HG03521 (cell line): ENCODE results near the gene ZP3.
"Not testable (repeated sequence)": the region's sequence is repeated elsewhere in the genome, so short reads cannot be mapped to it uniquely, and the experiment has no call there.

Source experiments
- ATAC-seq: cut with Tn5 transposase; IDR thresholded peaks from one replicate; pipeline ENCODE4 v1.9.1; 2021; ENCODE audit warnings: mild to moderate bottlenecking, moderate library complexity; ENCODE audit not compliant: unreplicated experiment

The ZP3 gene

DNA sequence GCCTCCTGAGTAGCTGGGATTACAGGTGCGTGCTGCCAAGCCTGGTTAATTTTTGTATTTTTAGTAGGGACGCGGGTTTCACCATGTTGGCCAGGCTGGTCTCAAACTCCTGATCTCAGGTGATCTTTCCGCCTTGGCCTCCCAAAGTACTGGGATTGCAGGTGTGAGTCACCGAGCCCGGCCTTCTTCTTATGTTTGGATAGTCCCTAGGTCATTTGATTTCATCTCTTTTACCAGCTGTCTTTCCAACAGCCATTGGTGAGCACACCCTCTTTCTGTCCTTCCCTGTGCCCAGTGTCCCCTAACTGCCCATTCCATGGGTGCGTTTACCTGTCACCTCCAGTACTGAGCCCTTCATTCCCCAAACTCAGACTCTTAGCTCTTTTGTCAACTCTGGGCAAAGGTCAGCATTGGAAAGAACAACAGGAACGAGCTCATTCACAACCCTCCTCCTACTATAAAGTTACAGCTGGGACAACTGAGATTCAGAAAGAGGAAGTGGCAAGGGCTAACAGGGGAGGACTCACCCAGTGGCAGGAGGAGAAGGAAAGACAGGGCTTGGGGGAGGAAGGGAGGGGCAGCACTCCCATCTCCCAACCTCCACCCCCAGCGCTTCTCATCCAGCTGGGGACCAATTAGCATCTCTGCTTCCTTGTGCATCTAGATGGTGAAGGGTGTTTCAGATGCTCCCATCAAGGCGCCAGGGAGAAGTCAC lies 20.8 kb upstream of the ZP3 start:
- no peak for ATAC-seq

DNA sequence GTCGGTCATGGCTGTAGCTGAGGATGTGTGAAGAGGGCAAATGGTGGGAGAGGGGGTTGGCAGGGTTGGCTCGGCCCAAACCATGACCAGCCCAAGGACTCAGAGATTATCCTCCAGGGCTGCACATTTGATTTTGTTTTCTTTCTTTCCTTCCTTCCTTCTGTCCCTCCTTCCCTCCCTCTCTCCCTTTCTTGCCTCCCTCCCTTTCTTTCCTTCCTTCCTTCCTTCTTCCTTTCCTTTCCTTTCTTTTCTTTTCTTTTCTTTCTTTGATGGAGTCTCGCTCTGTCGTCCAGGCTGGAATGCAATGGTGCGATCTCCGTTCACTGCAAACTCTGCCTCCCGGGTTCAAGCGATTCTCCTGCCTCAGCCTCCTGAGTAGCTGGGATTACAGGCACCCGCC lies 19.0 kb upstream of the ZP3 start:
- ATAC-seq = no peak

DNA sequence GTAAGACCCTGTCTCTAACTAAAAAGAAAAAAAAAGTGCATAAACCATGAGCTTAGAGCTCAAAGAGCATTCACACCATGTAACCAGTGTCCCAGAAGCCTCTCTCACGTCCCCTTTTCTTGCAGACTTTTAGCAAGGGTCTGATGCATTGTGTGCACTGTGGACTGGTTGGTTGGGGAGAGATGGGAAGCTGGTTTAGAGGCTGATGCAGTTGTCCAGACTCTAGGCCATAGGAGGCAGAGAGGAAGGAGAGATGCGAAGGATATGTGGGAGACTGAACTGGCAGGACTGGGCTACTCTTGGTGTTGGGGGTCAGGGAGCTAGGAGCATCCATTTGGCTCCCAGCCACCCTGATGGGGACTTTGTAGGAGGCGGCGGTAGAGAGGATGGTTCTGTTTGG lies 17.0 kb upstream of the ZP3 start:
- ATAC-seq = no peak

GRCh38 chr7:76408121-76408560 lies 16.6 kb upstream of the ZP3 start:
- ATAC-seq = no peak

- ATAC-seq = no peak
Measured at GRCh38 chr7:76409537-76409936, 15.2 kb upstream of the ZP3 start, which contains the start of gene SSC4D. Gene SSC4D, minus strand, starts transcription at chr7:76409697. Its CDS starts 5,258 bp downstream, at chr7:76404439.

DNA sequence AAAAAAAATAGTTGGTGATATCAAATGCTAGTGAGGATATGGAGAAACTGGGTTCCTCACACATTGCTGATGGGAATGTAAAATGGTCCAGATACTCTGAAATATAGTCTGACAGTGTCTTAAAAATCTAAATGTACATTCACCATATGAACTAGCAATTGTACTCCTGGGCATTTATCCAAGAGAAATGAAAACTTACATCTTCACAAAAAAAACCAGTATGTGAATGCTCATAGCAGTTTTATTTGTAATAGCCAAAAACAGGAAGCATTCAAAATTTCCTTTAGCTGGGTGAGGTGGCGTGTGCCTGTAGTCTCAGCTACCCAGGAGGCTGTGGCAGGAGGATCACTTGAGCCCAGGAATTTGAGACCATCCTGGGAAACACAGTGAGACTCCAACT lies 13.1 kb upstream of the ZP3 start:
- ATAC-seq = no peak

- no peak for ATAC-seq
Measured at GRCh38 chr7:76412249-76412648, 12.5 kb upstream of the ZP3 start.

DNA sequence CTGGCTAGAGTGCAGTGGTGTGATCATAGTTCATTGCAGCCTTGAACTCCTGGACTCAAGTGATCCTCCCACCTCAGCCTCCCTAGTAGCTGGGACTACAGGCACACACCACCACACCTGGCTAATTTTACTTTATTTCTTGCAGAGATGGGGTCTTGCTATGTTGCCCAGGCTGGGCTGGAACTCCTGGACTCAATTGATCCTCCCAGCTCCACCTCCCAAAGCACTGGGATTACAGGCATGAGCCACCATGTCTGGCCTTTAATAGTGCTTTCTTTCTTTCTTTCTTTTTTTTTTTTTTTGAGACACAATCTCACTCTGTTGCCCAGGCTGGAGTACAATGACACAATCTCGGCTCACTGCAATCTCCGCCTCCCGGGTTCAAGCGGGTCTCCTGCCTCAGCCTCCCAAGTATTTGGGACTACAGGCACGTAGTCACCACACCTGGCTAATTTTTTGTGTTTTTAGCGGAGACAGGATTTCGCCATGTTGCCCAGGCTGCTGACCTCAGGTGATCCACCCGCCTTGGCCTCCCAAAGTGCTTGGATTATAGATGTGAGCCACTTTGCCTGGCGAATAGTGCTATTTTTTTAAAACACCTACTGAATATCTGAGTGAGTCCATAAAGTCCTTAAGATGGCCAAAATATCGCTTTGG lies 7.0 kb upstream of the ZP3 start:
- not testable (repeated sequence) for ATAC-seq

DNA sequence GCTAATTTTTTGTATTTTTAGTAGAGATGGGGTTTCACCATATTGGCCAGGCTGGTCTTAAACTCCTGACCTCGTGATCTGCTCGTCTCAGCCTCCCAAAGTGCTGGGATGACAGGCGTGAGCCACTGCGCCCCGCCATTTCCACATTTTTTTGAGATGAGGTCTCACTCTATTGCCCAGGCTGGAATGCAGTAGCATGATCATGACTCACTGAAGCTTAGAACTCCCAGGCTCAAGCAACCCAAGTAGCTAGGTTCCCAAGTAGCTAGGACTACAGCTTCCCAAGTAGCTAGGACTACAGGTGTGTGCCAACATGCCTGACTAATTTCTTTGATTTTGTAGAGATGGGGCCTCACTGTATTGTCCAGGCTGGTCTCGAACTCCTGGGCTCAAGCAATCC lies 3.7 kb upstream of the ZP3 start:
- ATAC-seq = not testable (repeated sequence)

GRCh38 chr7:76423666-76424412 lies 911 bp upstream of the ZP3 start:
- ATAC-seq = no peak

DNA sequence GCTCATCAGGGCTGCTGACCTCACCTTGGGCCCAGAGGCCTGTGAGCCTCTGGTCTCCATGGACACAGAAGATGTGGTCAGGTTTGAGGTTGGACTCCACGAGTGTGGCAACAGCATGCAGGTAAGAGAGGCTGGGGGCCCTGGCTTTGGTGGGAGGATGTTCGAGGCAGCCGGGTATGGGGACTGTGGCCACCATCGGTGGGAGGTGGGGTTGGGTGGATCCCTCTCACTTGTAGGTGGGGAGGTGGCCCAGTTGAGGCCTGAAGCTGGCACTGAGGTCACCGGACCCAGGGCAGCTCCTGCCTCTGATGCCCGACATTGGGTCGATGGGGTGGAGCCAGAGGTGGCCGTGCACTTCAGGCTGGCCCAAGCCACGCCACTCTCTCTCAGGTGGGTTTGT lies 406 bp downstream of the ZP3 start:
- ATAC-seq = no peak

- not testable (repeated sequence) for ATAC-seq
Measured at GRCh38 chr7:76425558-76425957, 808 bp downstream of the ZP3 start.

- no peak for ATAC-seq
Measured at GRCh38 chr7:76426246-76426645, 1.5 kb downstream of the ZP3 start.

DNA sequence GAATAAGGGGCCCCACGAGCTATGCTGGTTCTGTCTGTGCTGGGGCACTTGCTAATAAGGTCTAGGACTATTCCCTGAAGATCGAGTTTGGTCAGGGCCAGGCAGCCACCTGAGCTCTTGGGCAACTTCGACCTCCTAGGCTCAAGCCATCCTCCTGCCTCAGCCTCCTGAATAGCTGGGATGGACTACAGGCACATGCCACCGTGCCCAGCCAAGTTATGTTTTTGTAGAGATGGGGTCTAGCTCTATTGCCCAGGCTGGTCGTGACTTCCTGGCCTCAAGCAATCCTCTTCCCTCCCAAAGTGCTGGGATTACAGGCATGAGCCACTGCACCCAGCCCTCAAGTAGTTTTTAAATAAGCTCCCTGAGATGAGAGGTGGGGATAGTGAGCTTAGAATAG lies 2.9 kb downstream of the ZP3 start:
- no peak for ATAC-seq

DNA sequence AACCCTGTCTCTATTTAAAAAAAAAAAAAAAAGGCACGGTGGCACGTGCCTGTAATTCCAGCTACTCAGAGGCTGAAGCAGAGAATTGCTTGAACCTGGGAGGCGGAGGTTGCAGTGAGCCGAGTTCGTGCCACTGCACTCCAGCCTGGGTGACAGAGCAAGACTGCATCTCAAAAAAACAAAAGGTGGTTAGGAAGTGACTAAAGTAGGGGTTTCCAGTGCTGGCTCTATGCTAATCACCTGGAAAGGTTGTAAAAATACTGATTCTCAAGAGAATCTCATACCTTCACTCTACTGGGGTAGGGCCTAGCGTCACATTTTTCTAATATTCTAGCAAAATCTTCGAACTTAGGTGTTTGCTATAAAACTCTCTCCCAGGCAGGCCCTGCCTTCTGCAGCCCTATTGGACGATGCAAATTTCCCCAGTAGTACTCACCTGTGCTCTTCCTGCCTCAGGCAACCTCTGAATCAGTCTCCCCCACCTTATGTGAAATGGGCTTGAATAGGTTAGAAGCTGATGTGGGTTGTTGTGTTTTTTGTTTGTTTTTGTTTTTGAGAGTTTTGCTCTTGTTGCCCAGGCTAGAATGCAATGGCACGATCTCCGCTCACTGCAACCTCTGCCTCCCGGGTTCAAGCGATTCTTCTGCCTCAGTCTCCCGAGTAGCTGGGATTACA lies 3.5 kb downstream of the ZP3 start:
- no peak for ATAC-seq

GRCh38 chr7:76428868-76429805 lies 4.4 kb downstream of the ZP3 start:
- ATAC-seq = no peak

- ATAC-seq = no peak
Measured at GRCh38 chr7:76430211-76430610, 5.5 kb downstream of the ZP3 start.

DNA sequence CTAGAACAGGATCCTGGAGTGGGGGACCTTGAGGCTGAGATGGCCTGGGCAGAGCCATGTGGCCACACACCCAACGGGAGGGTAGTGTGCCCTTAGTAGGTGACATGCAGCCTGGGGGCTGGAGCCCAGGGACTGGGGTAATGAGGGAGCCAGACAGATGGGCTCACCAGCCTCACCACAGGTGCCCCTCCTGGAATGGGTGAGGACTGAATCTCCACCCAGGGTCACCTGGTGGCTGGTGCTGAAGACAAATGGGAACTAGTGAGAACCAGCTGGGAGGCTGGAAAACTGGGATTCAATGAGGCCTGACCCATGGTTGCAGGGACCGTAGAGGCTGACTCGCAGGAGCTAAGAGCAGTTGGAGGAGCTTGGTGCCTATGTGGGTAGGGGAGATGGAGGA lies 6.1 kb downstream of the ZP3 start:
- no peak for ATAC-seq

- peak; percentile 69 for ATAC-seq
Measured at GRCh38 chr7:76437873-76438272, 13.1 kb downstream of the ZP3 start.
